Thyroid gland (tissue), 4 donors: ENCODE measurements around the gene SCARB1. TPM values are rescaled to one million over a fixed set of nuclear protein-coding genes. Genes with fewer than 3 reads are reported as not detected.
A peak's percentile ranks its signal among the peaks of the same experiment; 100 is the strongest.

Experiments used
- DNase-seq, 2 donors: peaks; one replicate each; pipeline ENCODE4 v3.0.0-alpha.2; 2019
- H3K27ac ChIP-seq, 3 donors: fragments of 200-600 bp; sonication (generic); 1 replicate in 2 of 3; 2 replicates in 1 of 3; pipeline ENCODE4 v1.5.1; 2016 to 2019; ENCODE audit warnings: mild to moderate bottlenecking in 1 of 3, moderate library complexity in 1 of 3
- H3K27me3 ChIP-seq: fragments of 200-600 bp; sonication (generic); one replicate; pipeline ENCODE4 v1.5.1; 2019
- H3K36me3 ChIP-seq, 2 donors: fragments of 200-600 bp; sonication (generic); one replicate each; pipeline ENCODE4 v1.5.1; 2016 to 2019
- H3K4me1 ChIP-seq, 2 donors: fragments of 200-600 bp; sonication (generic); one replicate each; pipeline ENCODE4 v1.5.1; 2017 to 2019
- H3K4me3 ChIP-seq, 3 donors: fragments of 200-600 bp; sonication (generic); replicated peaks in 1 of 3; 1 replicate in 2 of 3; 2 replicates in 1 of 3; pipeline ENCODE4 v1.5.1; 2016; ENCODE audit warnings: mild to moderate bottlenecking in 1 of 3
- H3K9me3 ChIP-seq: fragments of 200-600 bp; sonication (generic); one replicate; pipeline ENCODE4 v1.5.1; 2017
- POLR2A ChIP-seq, 2 donors: fragments of 450-650 bp; IDR thresholded peaks; one replicate each; pipeline ENCODE4 v1.6.1; 2017; ENCODE audit warnings: antibody characterized with exemption in 2 of 2, mild to moderate bottlenecking in 2 of 2, moderate library complexity in 1 of 2
- WGBS, 2 donors: methylation state at CpG; one replicate each; pipeline ENCODE4 v1.1.5; 2017; 5-methylcytosine and 5-hydroxymethylcytosine counted together
- intact Hi-C: fragments of 100-400 bp; cut with DNase I; formaldehyde crosslinking; loops from one replicate; pipeline ENCODE4 v1.15.1; 2023
- total RNA-seq, 4 donors: library from RNA; depleted of rRNA; stranded (reverse); fragments of >200 nt; gene quantifications; one replicate each; pipeline ENCODE4 v1.2.3, GENCODE V29; 2016
- TF ChIP-seq, protein P1 (sequence below), 6 experiments: fragments of 200-600 bp in 3 of 6; fragments of 450-650 bp in 3 of 6; sonication (generic) in 3 of 6; IDR thresholded peaks; one replicate each; pipeline ENCODE4 v1.5.1; 2016 to 2019; ENCODE audit warnings: antibody characterized with exemption in 6 of 6, mild to moderate bottlenecking in 2 of 6, inconsistent platforms in 1 of 6, moderate library complexity in 1 of 6

SCARB1 gene
- total RNA-seq, 4 donors from 2014 or later = 10.9 to 16.0 (median 15.4) TPM

DNA sequence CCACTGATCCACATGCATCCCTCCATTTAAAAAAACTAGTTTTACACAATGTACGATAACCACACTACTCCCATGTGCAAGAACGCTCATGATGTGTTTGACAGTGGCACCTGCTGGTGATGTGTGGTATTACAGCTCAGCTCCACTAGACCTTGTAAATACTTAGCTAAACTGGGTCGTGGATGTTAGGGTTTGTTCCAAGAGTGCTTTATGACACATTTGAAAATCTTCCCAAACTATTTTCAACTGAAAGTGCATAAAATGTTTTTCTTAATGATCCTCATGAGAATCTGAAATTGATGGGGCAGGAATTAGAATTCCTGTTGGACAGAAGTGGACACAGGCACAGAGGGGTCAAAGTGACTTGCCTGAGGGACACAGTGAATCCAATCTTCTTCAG, 99.2 kb downstream of the SCARB1 start:
- Histone ChIP-seq H3K9me3 (no peaks in the 10 kb centered on the region), H3K4me3 (no peak overlapping the region), H3K36me3 (no peaks in the 10 kb centered on the region), H3K27me3 (no peaks in the 10 kb centered on the region), H3K27ac (no peak overlapping the region), H3K4me1 (peaks cover 5 to 19% of the 10 kb centered on the region in 2 donors)
- DNase-seq = peak in 1 of 2 donors; percentile 30
- TF ChIP-seq, protein P1, sequence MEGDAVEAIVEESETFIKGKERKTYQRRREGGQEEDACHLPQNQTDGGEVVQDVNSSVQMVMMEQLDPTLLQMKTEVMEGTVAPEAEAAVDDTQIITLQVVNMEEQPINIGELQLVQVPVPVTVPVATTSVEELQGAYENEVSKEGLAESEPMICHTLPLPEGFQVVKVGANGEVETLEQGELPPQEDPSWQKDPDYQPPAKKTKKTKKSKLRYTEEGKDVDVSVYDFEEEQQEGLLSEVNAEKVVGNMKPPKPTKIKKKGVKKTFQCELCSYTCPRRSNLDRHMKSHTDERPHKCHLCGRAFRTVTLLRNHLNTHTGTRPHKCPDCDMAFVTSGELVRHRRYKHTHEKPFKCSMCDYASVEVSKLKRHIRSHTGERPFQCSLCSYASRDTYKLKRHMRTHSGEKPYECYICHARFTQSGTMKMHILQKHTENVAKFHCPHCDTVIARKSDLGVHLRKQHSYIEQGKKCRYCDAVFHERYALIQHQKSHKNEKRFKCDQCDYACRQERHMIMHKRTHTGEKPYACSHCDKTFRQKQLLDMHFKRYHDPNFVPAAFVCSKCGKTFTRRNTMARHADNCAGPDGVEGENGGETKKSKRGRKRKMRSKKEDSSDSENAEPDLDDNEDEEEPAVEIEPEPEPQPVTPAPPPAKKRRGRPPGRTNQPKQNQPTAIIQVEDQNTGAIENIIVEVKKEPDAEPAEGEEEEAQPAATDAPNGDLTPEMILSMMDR (IDR thresholded peaks at IDR 0.05) = peak; percentile 29 to 63 (median 52)
- no peak for TF ChIP-seq POLR2A (IDR thresholded peaks at IDR 0.05)
- intact Hi-C loops = loop anchor here (10.0 kb wide), 2 partner anchors 280 to 410 kb away; no protein-coding TSS in a partner anchor
- 67 to 74% methylated on average over 3 of the region's 3 CpGs for WGBS, 2 donors

DNA sequence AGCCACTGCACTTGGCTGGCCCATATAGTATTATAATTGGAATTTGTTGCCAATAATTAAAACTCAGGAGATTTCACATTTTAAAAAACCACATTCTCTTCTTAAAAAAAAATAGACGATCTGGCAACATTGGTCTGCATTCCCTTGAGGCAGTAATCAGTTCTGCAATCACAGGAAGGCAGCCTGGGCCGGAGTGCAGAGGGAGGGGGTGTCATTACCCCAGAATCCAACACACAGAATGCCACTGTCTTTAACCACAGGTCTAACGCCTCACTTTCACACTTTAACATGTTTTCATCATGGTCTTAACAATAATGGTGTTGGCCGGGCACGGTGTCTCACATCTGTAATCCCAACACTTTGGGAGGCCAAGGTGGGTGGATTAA, 100.1 kb downstream of the SCARB1 start:
- DNase-seq = no peak
- no peak for TF ChIP-seq POLR2A (IDR thresholded peaks at IDR 0.05)
- TF ChIP-seq, protein P1 (IDR thresholded peaks at IDR 0.05) = no peak
- Histone ChIP-seq H3K36me3 (no peaks in the 10 kb centered on the region), H3K27ac (no peak overlapping the region), H3K27me3 (no peaks in the 10 kb centered on the region), H3K4me1 (peaks cover 5 to 19% of the 10 kb centered on the region in 2 donors), H3K9me3 (no peaks in the 10 kb centered on the region), H3K4me3 (no peak overlapping the region)
- WGBS, 2 donors = 71 to 81% methylated on average over 5 of the region's 5 CpGs
- intact Hi-C loops = loop anchor here (10.0 kb wide), 2 partner anchors 279 to 409 kb away; no protein-coding TSS in a partner anchor

DNA sequence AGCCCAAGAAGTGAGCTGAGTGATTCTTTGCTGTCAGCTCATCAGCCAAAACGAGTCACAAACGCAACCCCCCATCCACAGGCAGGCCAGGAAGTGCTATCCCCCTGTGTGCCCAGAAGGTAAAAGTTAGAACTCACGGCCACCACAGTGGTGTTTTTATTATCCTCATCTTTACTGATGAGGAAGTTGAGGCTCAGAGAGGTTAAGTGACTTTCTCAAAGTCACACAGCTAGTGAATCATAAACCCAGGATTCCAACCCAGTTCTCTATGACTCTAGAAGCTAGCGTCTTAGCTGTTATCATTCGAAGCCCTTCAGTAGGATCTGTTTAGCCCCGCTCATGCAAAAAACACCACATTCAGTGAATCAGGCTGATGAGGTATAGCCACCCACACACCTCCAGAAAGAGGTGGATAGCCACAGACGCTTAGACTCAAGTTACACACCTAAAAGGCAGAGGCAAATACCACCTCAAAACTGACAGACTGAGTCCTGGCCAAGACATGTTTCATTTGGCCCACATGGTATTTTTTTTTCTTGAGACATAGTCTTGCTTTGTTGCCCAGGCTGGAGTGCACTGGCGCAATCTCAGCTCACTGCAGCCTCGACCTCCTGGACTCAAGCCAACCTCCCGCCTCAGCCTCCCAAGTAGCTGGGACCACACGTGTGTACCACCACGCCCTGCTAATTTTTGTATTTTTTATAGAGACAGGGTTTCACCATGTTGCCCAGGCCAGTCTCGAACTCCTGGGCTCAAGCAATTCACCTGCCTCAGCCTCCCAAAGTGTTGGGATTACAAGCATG, 100.7 kb downstream of the SCARB1 start:
- no peak for DNase-seq
- H3K27ac ChIP-seq = no peak overlapping the region
- peaks cover 5 to 19% of the 10 kb centered on the region in 2 donors for H3K4me1 ChIP-seq
- no peak overlapping the region for H3K4me3 ChIP-seq
- TF ChIP-seq, protein P1 (IDR thresholded peaks at IDR 0.05) = no peak
- TF ChIP-seq POLR2A (IDR thresholded peaks at IDR 0.05) = no peak
- H3K9me3 ChIP-seq = no peaks in the 10 kb centered on the region
- 72 to 74% methylated on average over 13 of the region's 13 CpGs for WGBS, 2 donors
- H3K27me3 ChIP-seq = no peaks in the 10 kb centered on the region
- H3K36me3 ChIP-seq = no peaks in the 10 kb centered on the region
- intact Hi-C loops = loop anchor here (10.0 kb wide), 2 partner anchors 278 to 408 kb away; no protein-coding TSS in a partner anchor

DNA sequence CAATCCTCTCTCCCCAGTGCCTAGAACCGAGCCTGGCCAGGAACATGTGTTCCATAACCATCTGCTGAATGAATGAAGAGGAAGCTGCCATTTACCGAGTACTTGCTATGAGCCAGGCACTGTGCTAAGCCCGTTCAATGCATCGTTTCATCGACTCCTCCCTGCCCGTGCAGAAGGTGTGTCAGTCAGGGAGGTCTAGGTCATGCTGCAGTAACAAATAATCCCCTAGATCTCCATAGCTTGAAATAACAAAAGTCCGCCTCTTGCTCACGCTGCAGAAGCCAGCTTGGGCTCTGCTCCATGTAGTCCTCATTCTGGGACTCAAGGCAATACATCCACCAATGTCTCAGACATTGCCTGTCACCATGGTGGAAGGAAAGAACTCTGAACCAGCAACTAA, 101.3 kb downstream of the SCARB1 start:
- no peak overlapping the region for H3K27ac ChIP-seq

More for the DNA sequence above, 101.3 kb downstream of the SCARB1 start:
- TF ChIP-seq POLR2A (IDR thresholded peaks at IDR 0.05) = no peak
- TF ChIP-seq, protein P1 (IDR thresholded peaks at IDR 0.05) = no peak
- Histone ChIP-seq H3K9me3 (no peaks in the 10 kb centered on the region), H3K36me3 (no peaks in the 10 kb centered on the region), H3K27me3 (no peaks in the 10 kb centered on the region), H3K4me1 (peaks cover 5 to 19% of the 10 kb centered on the region in 2 donors), H3K4me3 (no peak overlapping the region)
- intact Hi-C loops = loop anchor here (10.0 kb wide), 2 partner anchors 278 to 408 kb away; no protein-coding TSS in a partner anchor
- DNase-seq = no peak
- 90 to 97% methylated on average over 7 to 8 of the region's 8 CpGs for WGBS, 2 donors
